Activated naive CD8-positive, alpha-beta T cell (primary cell): ENCODE data around the gene SPRED3.

Experiments
- H3K27ac Mint-ChIP-seq: one replicate; pipeline ENCODE4 v1.8.0; 2021; ENCODE audit warnings: mixed read lengths
- H3K27me3 Mint-ChIP-seq: one replicate; pipeline ENCODE4 v1.8.0; 2021; ENCODE audit warnings: mixed read lengths
- H3K36me3 Mint-ChIP-seq: one replicate; pipeline ENCODE4 v1.8.0; 2021; ENCODE audit warnings: mixed read lengths
- H3K4me1 Mint-ChIP-seq: one replicate; pipeline ENCODE4 v1.8.0; 2021; ENCODE audit warnings: low read depth, mixed read lengths
- H3K4me3 Mint-ChIP-seq: one replicate; pipeline ENCODE4 v1.8.0; 2021; ENCODE audit warnings: mild to moderate bottlenecking, mixed read lengths
- H3K9me3 Mint-ChIP-seq: one replicate; pipeline ENCODE4 v1.8.0; 2021; ENCODE audit warnings: low read depth, mixed read lengths

SPRED3 gene

DNA sequence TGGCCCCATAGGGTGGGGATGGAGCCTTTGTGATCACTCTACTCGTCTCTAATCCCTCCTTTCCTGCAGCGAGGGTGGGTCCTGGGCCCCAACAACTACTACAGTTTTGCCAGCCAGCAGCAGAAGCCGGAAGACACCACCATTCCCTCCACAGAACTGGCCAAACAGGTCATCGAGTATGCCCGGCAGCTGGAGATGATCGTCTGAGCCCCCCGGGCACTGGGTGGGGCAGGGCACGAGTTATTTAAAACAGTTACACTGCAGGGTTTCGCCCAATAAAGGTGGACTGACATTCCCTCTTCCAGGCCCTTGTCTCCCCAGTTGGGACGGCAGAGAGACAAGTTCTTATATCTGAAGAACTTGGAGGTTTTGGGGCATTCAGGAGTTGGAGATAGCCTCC lies 5.3 kb upstream of the SPRED3 start:
- Mint-ChIP-seq H3K4me3 (no peak overlapping the region), H3K4me1 (peaks cover 14% of the 10 kb centered on the region), H3K9me3 (no peaks in the 10 kb centered on the region), H3K27me3 (peaks cover 3% of the 10 kb centered on the region), H3K27ac (no peak overlapping the region), H3K36me3 (peaks cover 25% of the 10 kb centered on the region)

DNA sequence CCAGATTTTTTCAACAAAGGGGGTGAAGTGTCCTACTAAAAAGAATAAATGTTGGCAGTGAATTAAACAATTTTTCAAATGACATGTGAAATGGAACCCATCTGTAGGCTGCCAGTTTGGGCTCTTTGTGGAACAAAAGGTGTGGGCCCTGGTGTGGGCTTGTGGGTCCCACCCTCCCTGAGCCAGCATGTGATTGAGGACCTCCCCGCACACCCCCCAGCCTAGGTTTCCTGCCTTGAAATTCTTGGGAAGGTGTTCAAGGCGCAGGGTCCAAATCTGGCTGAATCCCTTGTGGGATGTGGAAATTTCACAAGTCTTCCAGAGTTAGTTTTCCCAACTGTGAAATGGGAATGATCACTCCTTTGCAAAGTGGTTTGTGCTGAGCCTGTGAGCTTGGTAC lies 4.8 kb upstream of the SPRED3 start:
- peaks cover 15% of the 10 kb centered on the region for H3K4me1 Mint-ChIP-seq
- H3K4me3 Mint-ChIP-seq, result no peak overlapping the region
- peaks cover 3% of the 10 kb centered on the region for H3K27me3 Mint-ChIP-seq

GRCh38 chr19:38384209-38385027 lies 4.1 kb upstream of the SPRED3 start:
- no peak overlapping the region for H3K27ac Mint-ChIP-seq
- no peaks in the 10 kb centered on the region for H3K9me3 Mint-ChIP-seq
- no peak overlapping the region for H3K4me3 Mint-ChIP-seq
- H3K27me3 Mint-ChIP-seq, result peaks cover 3% of the 10 kb centered on the region
- H3K36me3 Mint-ChIP-seq, result peaks cover 24% of the 10 kb centered on the region
- H3K4me1 Mint-ChIP-seq, result peaks cover 17% of the 10 kb centered on the region

More for the DNA sequence above, 4.8 kb upstream of the SPRED3 start:
- H3K9me3 Mint-ChIP-seq, result no peaks in the 10 kb centered on the region
- peaks cover 25% of the 10 kb centered on the region for H3K36me3 Mint-ChIP-seq
- no peak overlapping the region for H3K27ac Mint-ChIP-seq

DNA sequence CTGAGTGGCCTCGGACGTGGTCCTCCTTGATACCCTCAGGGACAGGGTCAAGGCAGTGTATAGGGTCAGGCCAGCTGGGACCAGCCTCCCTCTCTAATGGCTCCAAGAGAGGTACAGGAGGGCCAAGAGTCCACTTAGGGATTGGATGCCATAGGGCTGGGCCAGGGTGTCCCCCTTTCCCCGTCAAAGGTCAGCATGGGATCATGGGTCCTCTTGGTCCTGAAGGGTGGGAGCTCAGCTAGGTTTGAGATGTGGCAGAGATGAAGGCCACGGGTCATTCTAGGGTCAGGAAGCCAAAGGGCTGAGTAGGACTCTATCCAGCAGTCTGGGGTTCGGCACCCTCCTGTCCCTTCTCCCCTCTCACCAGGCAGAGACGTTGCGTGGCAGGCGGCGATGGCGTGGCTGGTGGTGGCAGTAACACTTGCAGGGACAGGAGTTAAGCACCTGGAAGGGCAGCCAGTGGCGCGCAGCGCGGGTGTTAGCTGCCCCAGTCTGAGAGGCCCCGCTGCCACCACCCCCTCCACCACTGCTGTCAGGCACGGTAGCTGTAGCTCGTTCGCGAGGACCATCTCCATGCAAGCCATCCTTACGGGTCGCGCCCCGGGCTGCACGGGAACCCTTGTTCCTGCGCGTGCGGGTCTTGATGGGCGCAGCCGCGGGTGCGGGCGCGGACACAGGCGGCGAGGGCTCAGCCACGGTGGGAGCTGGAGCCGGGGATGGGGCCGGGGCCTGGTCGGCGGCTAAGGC lies 3.3 kb upstream of the SPRED3 start:
- Mint-ChIP-seq H3K27me3 (peaks cover 3% of the 10 kb centered on the region), H3K9me3 (no peaks in the 10 kb centered on the region), H3K36me3 (peaks cover 20% of the 10 kb centered on the region), H3K27ac (no peak overlapping the region), H3K4me1 (peaks cover 18% of the 10 kb centered on the region), H3K4me3 (no peak overlapping the region)

- Mint-ChIP-seq H3K27ac (no peak overlapping the region), H3K4me3 (no peak overlapping the region), H3K4me1 (peaks cover 18% of the 10 kb centered on the region), H3K27me3 (peaks cover 3% of the 10 kb centered on the region), H3K9me3 (no peaks in the 10 kb centered on the region), H3K36me3 (peaks cover 18% of the 10 kb centered on the region)
Observed at GRCh38 chr19:38385804-38386257, 2.7 kb upstream of the SPRED3 start.

GRCh38 chr19:38386300-38386970 lies 2.1 kb upstream of the SPRED3 start:
- Mint-ChIP-seq H3K4me1 (peaks cover 18% of the 10 kb centered on the region), H3K27ac (no peak overlapping the region), H3K27me3 (peaks cover 3% of the 10 kb centered on the region), H3K36me3 (peaks cover 16% of the 10 kb centered on the region), H3K9me3 (no peaks in the 10 kb centered on the region), H3K4me3 (no peak overlapping the region)

- Mint-ChIP-seq H3K9me3 (no peaks in the 10 kb centered on the region), H3K4me1 (peaks cover 18% of the 10 kb centered on the region), H3K27ac (peak overlapping the region; percentile 28), H3K4me3 (peak overlapping the region; percentile 87), H3K27me3 (peaks cover 3% of the 10 kb centered on the region), H3K36me3 (peaks cover 13% of the 10 kb centered on the region)
Observed at GRCh38 chr19:38386971-38387549, 1.4 kb upstream of the SPRED3 start.

DNA sequence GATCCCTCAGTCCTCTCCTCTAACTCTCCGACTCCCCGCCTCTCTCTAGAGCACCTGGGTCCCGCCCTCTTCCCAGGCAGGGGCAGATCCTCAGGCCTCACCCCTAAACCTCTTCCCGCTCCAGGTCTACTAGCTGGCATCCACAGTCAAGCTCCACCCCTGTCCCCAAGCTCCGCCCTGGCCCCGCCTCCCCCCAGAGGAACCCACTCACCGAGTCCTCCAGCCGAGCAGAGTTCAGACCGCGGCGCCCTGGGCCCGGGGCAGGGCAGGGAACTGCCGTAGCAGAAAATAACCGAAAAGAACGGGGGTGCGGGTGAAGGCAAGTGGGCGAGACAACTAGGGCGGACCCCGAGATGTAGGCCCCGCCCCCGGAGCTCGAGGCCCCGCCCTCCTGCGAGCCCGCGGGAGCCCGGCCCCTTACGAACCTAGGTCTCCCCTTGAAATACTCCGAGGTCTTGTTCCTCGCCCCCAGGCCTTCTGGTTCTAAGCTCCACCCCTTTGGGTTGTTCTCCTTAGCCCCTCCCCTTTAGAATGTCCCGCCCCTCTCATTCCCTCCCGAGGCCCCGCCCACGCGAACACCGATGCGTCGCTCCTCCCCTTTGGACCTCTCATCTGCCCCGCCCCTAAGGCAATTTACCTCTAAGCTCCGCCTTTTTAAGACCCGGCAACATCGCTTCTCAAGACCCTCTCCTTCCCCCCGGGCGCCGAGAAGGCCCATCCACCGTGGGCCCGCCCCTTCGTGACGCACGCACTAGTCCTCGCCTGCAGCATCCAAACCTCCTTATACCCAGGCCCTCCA lies 748 bp upstream of the SPRED3 start, which contains the start of gene GGN:
Gene GGN (minus strand): TSS at position 485 of the 799 bp plus-strand sequence. CDS start 773 bp downstream, outside the sequence.
- Mint-ChIP-seq H3K36me3 (peaks cover 10% of the 10 kb centered on the region), H3K27me3 (peaks cover 3% of the 10 kb centered on the region), H3K4me3 (peak within 1 kb of the TSS; percentile 91), H3K9me3 (no peaks in the 10 kb centered on the region), H3K4me1 (peaks cover 18% of the 10 kb centered on the region), H3K27ac (peak within 1 kb of the TSS; percentile 28)

GRCh38 chr19:38389101-38389925 lies 816 bp downstream of the SPRED3 start:
- H3K9me3 Mint-ChIP-seq, result no peaks in the 10 kb centered on the region
- H3K4me1 Mint-ChIP-seq, result peaks cover 22% of the 10 kb centered on the region
- peaks cover 4% of the 10 kb centered on the region for H3K36me3 Mint-ChIP-seq
- peaks cover 3% of the 10 kb centered on the region for H3K27me3 Mint-ChIP-seq
- H3K4me3 Mint-ChIP-seq, result peak overlapping the region; percentile 62
- no peak overlapping the region for H3K27ac Mint-ChIP-seq

DNA sequence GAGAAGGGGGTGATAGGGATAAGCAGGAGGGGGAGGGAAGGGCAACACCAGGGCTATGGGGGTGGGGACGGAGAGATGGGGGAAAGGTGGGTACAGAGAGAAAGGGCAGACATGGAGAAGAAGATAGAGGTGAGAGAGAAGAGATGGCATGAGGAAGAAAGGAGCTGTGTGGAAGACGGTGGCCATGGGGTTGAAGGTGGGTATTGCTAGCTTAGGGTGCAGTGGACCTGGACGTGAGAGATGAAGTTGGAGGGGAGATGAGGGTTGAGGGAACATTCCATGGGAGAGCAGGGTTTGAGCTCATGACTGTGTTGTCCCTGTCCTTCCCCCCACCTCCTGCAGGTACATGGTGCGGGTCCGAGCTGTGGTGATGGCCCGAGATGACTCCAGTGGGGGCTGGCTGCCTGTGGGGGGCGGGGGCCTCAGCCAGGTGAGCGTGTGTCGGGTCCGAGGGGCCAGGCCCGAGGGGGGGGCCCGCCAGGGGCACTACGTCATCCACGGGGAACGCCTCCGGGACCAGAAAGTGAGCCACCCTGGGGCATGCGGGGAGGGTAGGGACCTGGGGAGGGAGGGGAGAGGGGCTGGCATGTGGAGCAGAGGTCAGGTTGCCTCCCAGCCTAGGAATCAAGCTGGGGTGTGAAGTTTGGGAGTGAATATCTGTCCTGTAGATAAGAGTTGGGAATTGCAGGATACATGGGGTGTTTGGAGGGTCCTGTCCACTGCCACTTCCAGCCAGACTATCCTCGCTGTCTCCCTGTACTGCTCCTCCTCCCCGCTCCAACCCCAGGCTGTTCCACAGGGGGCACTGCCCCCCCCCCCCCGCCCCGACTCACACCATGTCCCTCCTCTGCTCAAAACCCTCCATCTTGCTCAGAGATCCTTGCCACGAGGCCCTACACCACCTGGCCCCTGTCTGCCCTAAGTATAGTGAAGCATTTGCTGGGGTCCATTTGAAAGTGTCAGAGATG lies 1.7 kb downstream of the SPRED3 start:
- Mint-ChIP-seq H3K9me3 (no peaks in the 10 kb centered on the region), H3K4me3 (no peak overlapping the region), H3K36me3 (peaks cover 2% of the 10 kb centered on the region), H3K4me1 (peaks cover 25% of the 10 kb centered on the region), H3K27me3 (peaks cover 3% of the 10 kb centered on the region), H3K27ac (no peak overlapping the region)

DNA sequence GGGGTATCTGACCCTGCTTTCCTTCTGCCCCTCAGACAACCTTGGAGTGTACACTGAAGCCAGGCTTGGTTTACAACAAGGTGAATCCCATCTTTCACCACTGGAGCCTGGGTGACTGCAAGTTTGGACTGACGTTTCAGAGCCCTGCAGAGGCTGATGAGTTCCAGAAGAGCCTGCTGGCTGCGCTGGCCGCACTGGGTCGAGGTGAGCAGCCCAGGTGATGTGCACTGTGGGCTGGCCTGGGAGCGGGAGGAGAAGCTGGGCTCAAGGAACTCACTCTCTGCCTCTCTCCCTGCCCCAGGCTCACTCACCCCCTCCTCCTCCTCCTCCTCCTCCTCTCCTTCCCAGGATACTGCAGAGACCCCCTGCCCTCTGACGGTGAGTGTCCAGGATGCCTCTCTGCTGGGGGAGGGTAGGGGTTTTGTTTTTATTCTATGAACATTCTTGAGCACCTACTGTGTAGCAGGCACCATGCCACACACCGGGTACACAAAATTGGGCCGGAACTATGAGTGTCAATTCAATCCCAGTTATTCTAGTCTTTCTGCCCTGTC lies 3.5 kb downstream of the SPRED3 start:
- Mint-ChIP-seq H3K4me3 (no peak overlapping the region), H3K36me3 (peaks cover 2% of the 10 kb centered on the region), H3K4me1 (peaks cover 31% of the 10 kb centered on the region), H3K9me3 (no peaks in the 10 kb centered on the region), H3K27ac (no peak overlapping the region), H3K27me3 (peaks cover 3% of the 10 kb centered on the region)

- H3K36me3 Mint-ChIP-seq, result no peaks in the 10 kb centered on the region
- no peak overlapping the region for H3K4me3 Mint-ChIP-seq
- no peaks in the 10 kb centered on the region for H3K27me3 Mint-ChIP-seq
- H3K27ac Mint-ChIP-seq, result no peak overlapping the region
- no peaks in the 10 kb centered on the region for H3K9me3 Mint-ChIP-seq
- peaks cover 25% of the 10 kb centered on the region for H3K4me1 Mint-ChIP-seq
Observed at GRCh38 chr19:38392707-38393308, 4.3 kb downstream of the SPRED3 start.
